H9 (cell line): ENCODE results near the gene THEMIS. TPM values are rescaled to one million over a fixed set of nuclear protein-coding genes. Genes with fewer than 3 reads are reported as not detected.

Experiments used
- DNase-seq: peaks from one replicate; pipeline ENCODE4 v3.0.0-alpha.2; 2017
- H2AFZ ChIP-seq: one replicate; pipeline ENCODE4 v1.6.1; 2013; ENCODE audit warnings: mild to moderate bottlenecking, low read length, control low read depth, moderate library complexity
- H2AK5ac ChIP-seq: 2 replicates; pipeline ENCODE4 v1.6.1; 2013; ENCODE audit warnings: low read length, control low read depth, mixed read lengths; ENCODE audit not compliant: insufficient read length
- H2BK120ac ChIP-seq: one replicate; pipeline ENCODE4 v1.6.1; 2013; ENCODE audit warnings: low read depth, mild to moderate bottlenecking, low read length, control low read depth, inconsistent platforms; ENCODE audit not compliant: poor library complexity, severe bottlenecking
- H2BK12ac ChIP-seq: 2 replicates; pipeline ENCODE4 v1.6.1; 2013; ENCODE audit warnings: low read length, control low read depth, mixed read lengths, low read depth; ENCODE audit not compliant: insufficient read length
- H2BK15ac ChIP-seq: 2 replicates; pipeline ENCODE4 v1.6.1; 2013; ENCODE audit warnings: low read depth, low read length, control low read depth
- H2BK20ac ChIP-seq: one replicate; pipeline ENCODE4 v1.6.1; 2013; ENCODE audit warnings: low read depth, mild to moderate bottlenecking, low read length, control low read depth, inconsistent platforms; ENCODE audit not compliant: poor library complexity, severe bottlenecking
- H2BK5ac ChIP-seq: 2 replicates; pipeline ENCODE4 v1.6.1; 2013; ENCODE audit warnings: low read length, control low read depth, mixed read lengths; ENCODE audit not compliant: insufficient read length
- H3K14ac ChIP-seq: 2 replicates; pipeline ENCODE4 v1.6.1; 2013; ENCODE audit warnings: low read length, control low read depth; ENCODE audit not compliant: insufficient read depth
- H3K18ac ChIP-seq: 2 replicates; pipeline ENCODE4 v1.6.1; 2013; ENCODE audit warnings: low read depth, mild to moderate bottlenecking, mixed read lengths, low read length, control low read depth; ENCODE audit not compliant: insufficient read length
- H3K23ac ChIP-seq: 2 replicates; pipeline ENCODE4 v1.6.1; 2013; ENCODE audit warnings: low read length, control low read depth, mixed read lengths, low read depth; ENCODE audit not compliant: insufficient read length
- H3K23me2 ChIP-seq: 2 replicates; pipeline ENCODE4 v1.6.1; 2013; ENCODE audit warnings: low read depth, mild to moderate bottlenecking, mixed read lengths, low read length, control low read depth; ENCODE audit not compliant: insufficient read length, poor library complexity, severe bottlenecking
- H3K27ac ChIP-seq: 2 replicates; pipeline ENCODE4 v1.5.1; 2013; ENCODE audit warnings: low read length, control low read depth, mixed read lengths, low read depth; ENCODE audit not compliant: insufficient read length
- H3K27me3 ChIP-seq: 2 replicates; pipeline ENCODE4 v1.6.1; 2013; ENCODE audit warnings: low read length, control low read depth, inconsistent platforms; ENCODE audit not compliant: insufficient read depth
- H3K4ac ChIP-seq: 2 replicates; pipeline ENCODE4 v1.6.1; 2013; ENCODE audit warnings: low read depth, mild to moderate bottlenecking, control low read depth, inconsistent platforms, low read length, moderate library complexity
- H3K4me1 ChIP-seq: 2 replicates; pipeline ENCODE4 v1.6.1; 2013; ENCODE audit warnings: low read length, control low read depth, inconsistent platforms; ENCODE audit not compliant: insufficient read depth
- H3K4me2 ChIP-seq: 2 replicates; pipeline ENCODE4 v1.6.1; 2013; ENCODE audit warnings: low read length, control low read depth, mixed read lengths; ENCODE audit not compliant: insufficient read length, insufficient read depth
- H3K56ac ChIP-seq: 2 replicates; pipeline ENCODE4 v1.6.1; 2013; ENCODE audit warnings: low read depth, mild to moderate bottlenecking, mixed read lengths, low read length, control low read depth; ENCODE audit not compliant: insufficient read length
- H3K79me1 ChIP-seq: 2 replicates; pipeline ENCODE4 v1.6.1; 2013; ENCODE audit warnings: low read depth, mild to moderate bottlenecking, moderate library complexity, low read length, control low read depth, inconsistent platforms; ENCODE audit not compliant: insufficient read depth, poor library complexity, severe bottlenecking
- H3K79me2 ChIP-seq: 2 replicates; pipeline ENCODE4 v1.6.1; 2013; ENCODE audit warnings: low read length, control low read depth, inconsistent platforms; ENCODE audit not compliant: insufficient read depth
- H3K9ac ChIP-seq: 2 replicates; pipeline ENCODE4 v1.6.1; 2013; ENCODE audit warnings: low read length, control low read depth, mixed read lengths; ENCODE audit not compliant: insufficient read length; ENCODE audit errors: extremely low read depth
- H3K9me3 ChIP-seq: one replicate; pipeline ENCODE4 v1.6.1; 2013; ENCODE audit warnings: low read depth, low read length, inconsistent platforms; ENCODE audit not compliant: control insufficient read depth
- H3T11ph ChIP-seq: one replicate; pipeline ENCODE4 v1.6.1; 2013; ENCODE audit warnings: mild to moderate bottlenecking, low read length, control low read depth, inconsistent platforms
- H4K20me1 ChIP-seq: one replicate; pipeline ENCODE4 v1.6.1; 2013; ENCODE audit not compliant: control insufficient read depth, insufficient read length, insufficient read depth
- H4K5ac ChIP-seq: 2 replicates; pipeline ENCODE4 v1.6.1; 2013; ENCODE audit warnings: low read depth, mild to moderate bottlenecking, mixed read lengths, low read length, control low read depth; ENCODE audit not compliant: insufficient read length
- H4K8ac ChIP-seq: replicated peaks from 2 replicates; pipeline ENCODE4 v1.6.1; 2013; ENCODE audit warnings: low read length, control low read depth, mixed read lengths, low read depth; ENCODE audit not compliant: insufficient read length
- H4K91ac ChIP-seq: 2 replicates; pipeline ENCODE4 v1.6.1; 2013; ENCODE audit warnings: low read depth, mild to moderate bottlenecking, moderate library complexity, mixed read lengths, low read length, control low read depth; ENCODE audit not compliant: insufficient read length
- H3K27ac Mint-ChIP-seq, 3 experiments: 2 replicates in 2 of 3; 3 replicates in 1 of 3; pipeline ENCODE4 v1.8.0; 2020 to 2021; ENCODE audit warnings: mixed read lengths in 3 of 3, mild to moderate bottlenecking in 1 of 3, moderate library complexity in 1 of 3
- H3K27me3 Mint-ChIP-seq: 2 replicates; pipeline ENCODE4 v1.8.0; 2021; ENCODE audit warnings: low read depth, mild to moderate bottlenecking, moderate library complexity, mixed read lengths
- H3K36me3 Mint-ChIP-seq, 3 experiments: 2 replicates in 2 of 3; 3 replicates in 1 of 3; pipeline ENCODE4 v1.8.0; 2020 to 2021; ENCODE audit warnings: low read depth in 3 of 3, mixed read lengths in 3 of 3; ENCODE audit not compliant: insufficient read depth in 1 of 3
- H3K4me1 Mint-ChIP-seq, 2 experiments: 2 replicates each; pipeline ENCODE4 v1.8.0; 2020; ENCODE audit warnings: mixed read lengths in 2 of 2
- H3K4me3 Mint-ChIP-seq, 2 experiments: 2 replicates in 1 of 2; 3 replicates in 1 of 2; pipeline ENCODE4 v1.8.0; 2020 to 2021; ENCODE audit warnings: mild to moderate bottlenecking in 2 of 2, mixed read lengths in 2 of 2, moderate library complexity in 1 of 2
- H3K9me3 Mint-ChIP-seq, 2 experiments: 2 replicates in 1 of 2; 3 replicates in 1 of 2; pipeline ENCODE4 v1.8.0; 2020; ENCODE audit warnings: mild to moderate bottlenecking in 2 of 2, mixed read lengths in 2 of 2, moderate library complexity in 1 of 2
- CTCF ChIP-seq: fragments of 200-600 bp; sonication (generic); conservative IDR thresholded peaks from 3 replicates; pipeline ENCODE4 v1.8.0; 2021; ENCODE audit warnings: antibody characterized with exemption, mild to moderate bottlenecking
- WGBS: extraction: QIAGEN DNeasy Blood & Tissue Kit; methylation state at CpG from one replicate; pipeline ENCODE4 v1.1.7; 2013; ENCODE audit warnings: missing lambda C conversion rate, low lambda C conversion rate, mixed read lengths; ENCODE audit not compliant: insufficient read length; ENCODE audit errors: extremely low coverage; 5-methylcytosine and 5-hydroxymethylcytosine counted together
- total RNA-seq: library from RNA; stranded (reverse); gene quantifications from 2 replicates; pipeline ENCODE4 v1.2.1, GENCODE V29; 2021

THEMIS gene
- total RNA-seq, 1 experiment from 2014 or later, result not detected

- no peak overlapping the region for H4K8ac ChIP-seq
- no peaks in the 10 kb centered on the region for H3K27me3 ChIP-seq
- WGBS, result no CpG with 5 or more reads among the region's 3 CpGs
- H4K91ac ChIP-seq, result no peak overlapping the region
- H3K79me1 ChIP-seq, result no peaks in the 10 kb centered on the region
- no peaks in the 10 kb centered on the region for H3K23me2 ChIP-seq
- no peak overlapping the region for H2AK5ac ChIP-seq
- no peaks in the 10 kb centered on the region for H3K9me3 ChIP-seq
- no peaks in the 10 kb centered on the region; the same call in 1 of the 2 replicates for H3K4me1 ChIP-seq
- no peak overlapping the region for H3K14ac ChIP-seq
- H2BK120ac ChIP-seq, result no peak overlapping the region
- no peak overlapping the region for H2BK15ac ChIP-seq
- no peak for TF ChIP-seq CTCF
- no peak overlapping the region for H3K18ac ChIP-seq
- no peak overlapping the region for H3K4me3 Mint-ChIP-seq
- H3T11ph ChIP-seq, result no peak overlapping the region
- no peaks in the 10 kb centered on the region for H3K9me3 Mint-ChIP-seq
- H3K36me3 Mint-ChIP-seq, result no peaks in the 10 kb centered on the region
- no peak overlapping the region for H4K5ac ChIP-seq
- no peak overlapping the region for H3K9ac ChIP-seq
- no peak overlapping the region for H3K27ac ChIP-seq
- no peaks in the 10 kb centered on the region for H4K20me1 ChIP-seq
- no peaks in the 10 kb centered on the region for H3K79me2 ChIP-seq
- no peak overlapping the region for H3K4me2 ChIP-seq
- no peak overlapping the region for H2BK12ac ChIP-seq
- H3K27me3 Mint-ChIP-seq, result peaks cover 2% of the 10 kb centered on the region; the same call in 1 of the 2 replicates
- H3K23ac ChIP-seq, result no peak overlapping the region
- no peak overlapping the region for H2BK20ac ChIP-seq
- no peak overlapping the region for H2BK5ac ChIP-seq
- no peak overlapping the region for H3K27ac Mint-ChIP-seq
- no peak overlapping the region for H3K56ac ChIP-seq
- no peak overlapping the region for H2AFZ ChIP-seq
- DNase-seq, result no peak
- no peak overlapping the region for H3K4ac ChIP-seq
- no peaks in the 10 kb centered on the region for H3K4me1 Mint-ChIP-seq
These were observed 182.2 kb downstream of the THEMIS start for GRCh38 chr6:127718694-127719093.
